GM18526 (cell line): ENCODE data around the gene CACNA1C.

ENCODE experiments used
- POLR2A ChIP-seq: IDR thresholded peaks from 3 replicates; pipeline ENCODE4 v1.6.1; 2011; ENCODE audit not compliant: insufficient read length; ENCODE audit errors: extremely low read depth

The CACNA1C gene

DNA sequence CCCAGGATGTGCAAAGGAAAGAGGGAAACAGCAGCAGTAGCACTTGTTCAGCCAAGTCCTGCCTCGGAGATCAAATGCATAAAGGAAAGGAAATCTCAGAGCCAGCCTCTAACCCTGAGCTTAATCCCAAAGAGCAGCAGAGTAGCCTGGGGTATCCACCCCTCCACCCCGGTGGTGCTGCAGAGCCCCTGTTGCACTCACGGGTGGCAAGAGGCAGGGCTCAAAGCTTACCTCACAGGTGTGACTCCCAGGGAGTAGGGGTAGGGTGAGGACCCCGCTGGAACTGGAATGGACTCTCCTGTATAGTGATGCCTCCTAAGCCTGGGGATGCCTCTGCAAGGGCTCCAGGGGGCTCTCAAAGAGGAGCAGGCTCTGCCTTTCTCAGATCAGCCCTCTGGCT, 211.1 kb downstream of the CACNA1C start:
- TF ChIP-seq POLR2A, result no peak

DNA sequence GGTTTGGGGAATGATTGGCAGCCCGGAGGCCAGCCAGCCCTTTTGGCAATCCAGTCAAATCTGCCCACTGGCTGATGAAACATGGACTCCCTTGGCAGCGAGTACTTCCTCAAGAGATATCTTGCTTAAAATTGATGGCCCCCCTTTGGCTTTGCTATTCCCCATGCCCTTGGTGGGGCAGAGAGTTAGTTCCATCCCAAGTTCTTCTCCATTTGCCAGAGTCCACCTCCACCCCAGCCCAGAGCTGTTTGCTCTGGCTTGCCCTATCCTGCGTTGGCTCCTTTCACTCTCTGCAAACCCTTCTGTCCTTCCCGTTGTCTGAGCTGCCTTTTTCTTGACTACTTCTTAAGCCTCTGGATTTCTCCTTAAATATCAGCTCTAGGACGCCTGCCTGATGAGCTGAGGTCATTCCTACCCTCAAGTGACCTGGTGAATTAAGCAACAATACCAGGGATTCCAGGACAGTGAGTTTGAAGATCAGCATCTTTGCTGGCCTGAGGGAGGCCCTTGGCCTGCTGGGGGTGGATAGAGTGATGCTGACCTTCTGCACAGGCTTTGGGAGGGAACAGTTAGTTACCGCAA, 212.0 kb downstream of the CACNA1C start:
- no peak for TF ChIP-seq POLR2A

GRCh38 chr12:2265461-2266167, 212.8 kb downstream of the CACNA1C start:
- TF ChIP-seq POLR2A, result no peak

- TF ChIP-seq POLR2A, result no peak
Measured at GRCh38 chr12:2266666-2267620, 214.2 kb downstream of the CACNA1C start.

- no peak for TF ChIP-seq POLR2A
Measured at GRCh38 chr12:2267703-2268470, 215.1 kb downstream of the CACNA1C start.

GRCh38 chr12:2268471-2269286, 215.9 kb downstream of the CACNA1C start:
- no peak for TF ChIP-seq POLR2A

DNA sequence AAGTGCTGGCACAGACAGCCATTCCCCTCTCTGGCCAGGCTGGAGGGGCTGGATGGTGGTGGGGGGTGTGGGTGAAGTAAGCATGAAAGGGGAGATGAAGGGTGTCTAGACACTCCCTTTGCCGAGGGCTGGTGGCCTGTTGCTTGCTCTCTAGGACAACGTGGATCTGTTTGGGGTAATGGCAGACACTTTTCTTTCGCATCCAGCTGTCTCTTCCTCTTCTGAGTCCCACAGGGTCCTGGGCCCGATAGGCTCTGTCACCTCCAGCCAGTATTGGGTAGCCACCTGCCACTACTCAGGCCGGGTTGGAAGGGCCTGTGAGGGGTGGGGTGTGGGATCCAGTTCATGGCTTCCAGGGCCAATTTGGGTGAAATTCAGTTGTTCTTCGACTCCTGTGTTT, 218.1 kb downstream of the CACNA1C start:
- no peak for TF ChIP-seq POLR2A

GRCh38 chr12:2271961-2272360, 219.2 kb downstream of the CACNA1C start:
- no peak for TF ChIP-seq POLR2A

GRCh38 chr12:2273288-2273687, 220.5 kb downstream of the CACNA1C start:
- TF ChIP-seq POLR2A, result no peak

DNA sequence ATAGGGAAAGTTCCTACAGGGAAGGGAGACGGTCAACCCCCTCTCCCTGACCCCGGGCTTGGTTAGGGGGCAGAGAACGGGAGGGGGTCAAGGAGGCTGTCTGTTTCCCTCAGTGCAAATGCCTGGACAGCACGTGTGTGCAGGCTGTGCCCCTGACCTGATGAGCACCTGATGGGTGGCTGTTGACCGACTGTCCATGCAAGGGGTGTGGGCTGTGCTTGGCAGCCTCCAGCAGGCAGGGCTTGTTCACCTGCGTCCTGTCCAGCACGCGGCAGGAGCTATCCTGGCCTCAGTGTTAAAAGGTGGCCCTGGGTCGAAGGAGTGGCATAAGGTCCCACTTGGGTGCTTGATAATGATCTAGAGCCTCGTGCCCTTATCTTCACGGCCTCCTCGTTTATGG, 221.0 kb downstream of the CACNA1C start:
- no peak for TF ChIP-seq POLR2A

GRCh38 chr12:2274733-2275132, 221.9 kb downstream of the CACNA1C start:
- no peak for TF ChIP-seq POLR2A

- TF ChIP-seq POLR2A, result no peak
Measured at GRCh38 chr12:2276288-2277033, 223.7 kb downstream of the CACNA1C start.

DNA sequence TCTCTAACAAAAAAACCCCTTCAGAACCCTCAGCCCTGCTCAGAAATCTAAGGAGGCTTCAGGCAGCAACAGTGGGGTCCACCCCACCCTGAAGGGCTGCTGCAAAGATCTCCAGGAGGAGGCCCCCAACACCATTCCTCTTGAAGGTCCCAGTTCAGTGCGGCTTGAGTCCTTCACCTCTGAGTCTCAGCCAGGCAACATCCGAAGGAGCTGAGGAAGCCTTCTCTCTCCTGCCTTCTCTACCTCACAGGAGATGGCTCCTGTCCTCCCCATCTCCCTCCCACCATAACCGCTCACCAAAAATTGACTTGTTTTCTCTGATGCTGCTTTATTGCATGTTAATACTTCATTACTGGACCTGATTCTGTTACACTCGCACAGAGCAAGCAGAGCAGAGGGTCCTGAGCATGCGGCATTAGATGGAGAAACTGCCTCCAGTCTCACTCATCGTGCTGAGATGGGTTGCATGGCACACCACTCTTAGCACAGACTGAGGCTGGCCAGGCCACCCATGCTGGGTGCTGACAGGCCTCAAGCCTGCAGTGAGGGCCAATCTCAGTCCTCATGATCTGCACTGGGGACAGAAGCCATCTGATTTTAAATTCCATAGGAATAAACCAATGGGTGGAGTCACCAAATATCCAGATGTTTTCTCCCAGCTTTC, 224.8 kb downstream of the CACNA1C start:
- TF ChIP-seq POLR2A, result no peak

GRCh38 chr12:2281446-2281845, 228.7 kb downstream of the CACNA1C start:
- TF ChIP-seq POLR2A, result no peak

DNA sequence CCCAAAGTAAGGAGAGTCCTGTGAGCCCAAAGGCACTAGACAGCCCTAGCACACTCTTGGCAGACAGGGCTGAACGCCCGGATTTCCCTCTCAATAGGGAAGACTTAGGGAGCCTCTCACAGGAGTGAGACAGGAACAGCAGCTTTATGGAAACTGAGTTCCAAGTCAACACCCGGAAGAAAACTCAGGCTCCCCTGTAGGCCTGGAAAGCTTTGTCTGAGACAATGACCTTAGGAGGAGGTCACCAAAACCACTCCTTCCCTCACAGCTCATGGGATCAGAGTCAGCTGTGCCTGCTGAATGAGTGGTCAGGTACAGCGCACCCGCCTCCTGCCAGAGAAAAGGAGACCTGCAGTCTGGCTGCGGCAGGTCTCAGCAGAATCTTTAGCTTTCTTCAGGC, 229.5 kb downstream of the CACNA1C start:
- no peak for TF ChIP-seq POLR2A
